ENCODE data around the gene MAN2A1. TPM values are rescaled to one million over a fixed set of nuclear protein-coding genes. Genes with fewer than 3 reads are reported as not detected.

The MAN2A1 gene
- polyA plus RNA-seq, 1 experiment = 55.8 TPM

DNA sequence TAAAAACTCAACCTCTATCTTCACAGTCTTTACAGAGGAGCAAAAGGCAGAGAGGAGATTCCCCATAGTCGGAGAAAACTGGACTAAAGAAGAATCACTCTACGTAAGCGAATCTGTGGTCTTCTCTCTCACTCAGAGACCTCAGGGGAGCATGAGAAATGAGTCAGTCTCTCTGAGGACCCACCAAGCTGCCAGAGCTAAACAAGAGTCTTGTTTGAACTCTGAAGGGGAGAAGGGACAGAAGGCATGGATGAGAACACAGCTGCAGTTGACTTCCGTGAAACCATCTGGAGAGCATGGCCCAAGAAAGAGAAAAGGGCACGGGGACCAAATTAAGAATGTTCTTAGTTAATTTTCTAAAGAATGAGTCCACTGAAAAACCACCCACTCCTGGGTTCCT is 12.8 kb upstream of the MAN2A1 start:
- Histone ChIP-seq H3K27ac (ENCODE audit: low read depth, low read length) (no peak overlapping the region), H3K9me3 (ENCODE audit: control insufficient read depth, insufficient read depth, low read length) (no peaks in the 10 kb centered on the region), H3K4me3 (ENCODE audit: low read depth, low read length) (no peak overlapping the region), H3K27me3 (ENCODE audit: control insufficient read depth, insufficient read depth, low read length) (peaks cover 2% of the 10 kb centered on the region)
- TF ChIP-seq, protein P1, sequence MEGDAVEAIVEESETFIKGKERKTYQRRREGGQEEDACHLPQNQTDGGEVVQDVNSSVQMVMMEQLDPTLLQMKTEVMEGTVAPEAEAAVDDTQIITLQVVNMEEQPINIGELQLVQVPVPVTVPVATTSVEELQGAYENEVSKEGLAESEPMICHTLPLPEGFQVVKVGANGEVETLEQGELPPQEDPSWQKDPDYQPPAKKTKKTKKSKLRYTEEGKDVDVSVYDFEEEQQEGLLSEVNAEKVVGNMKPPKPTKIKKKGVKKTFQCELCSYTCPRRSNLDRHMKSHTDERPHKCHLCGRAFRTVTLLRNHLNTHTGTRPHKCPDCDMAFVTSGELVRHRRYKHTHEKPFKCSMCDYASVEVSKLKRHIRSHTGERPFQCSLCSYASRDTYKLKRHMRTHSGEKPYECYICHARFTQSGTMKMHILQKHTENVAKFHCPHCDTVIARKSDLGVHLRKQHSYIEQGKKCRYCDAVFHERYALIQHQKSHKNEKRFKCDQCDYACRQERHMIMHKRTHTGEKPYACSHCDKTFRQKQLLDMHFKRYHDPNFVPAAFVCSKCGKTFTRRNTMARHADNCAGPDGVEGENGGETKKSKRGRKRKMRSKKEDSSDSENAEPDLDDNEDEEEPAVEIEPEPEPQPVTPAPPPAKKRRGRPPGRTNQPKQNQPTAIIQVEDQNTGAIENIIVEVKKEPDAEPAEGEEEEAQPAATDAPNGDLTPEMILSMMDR (IDR thresholded peaks at IDR 0.05; ENCODE audit: low read depth, low read length) = no peak
- DNase-seq (ENCODE audit: low read depth, low spot score) = no peak
- POLR2A ChIA-PET = no interaction called here
- CTCF ChIA-PET = interaction anchor here (1.4 kb wide), 1 partner anchor 14 kb away, joined by 3 read pairs; no protein-coding TSS in a partner anchor

DNA sequence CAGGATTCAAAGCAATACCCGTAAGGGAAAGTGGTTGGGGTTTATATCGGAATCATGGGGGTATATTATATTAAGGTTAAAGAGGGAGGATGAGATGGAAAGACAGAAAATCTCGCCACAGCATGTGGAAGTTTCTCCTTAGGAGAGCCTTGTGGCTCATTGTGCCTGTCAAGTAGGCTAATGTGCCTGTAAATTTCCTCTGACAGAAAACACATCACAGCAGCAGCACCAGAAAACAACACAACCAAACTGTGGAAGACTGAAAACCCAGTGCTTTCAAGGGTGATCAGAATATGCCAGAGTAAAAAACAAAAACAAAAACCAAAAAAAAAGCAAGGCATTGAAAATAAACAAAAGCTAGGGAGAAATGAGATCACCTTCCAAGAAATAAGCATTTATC is 11.3 kb upstream of the MAN2A1 start:
- ChIA-PET POLR2A (no interaction called here), CTCF (no interaction called here)
- Histone ChIP-seq H3K27ac (ENCODE audit: low read depth, low read length) (no peak overlapping the region), H3K27me3 (ENCODE audit: control insufficient read depth, insufficient read depth, low read length) (no peaks in the 10 kb centered on the region), H3K4me3 (ENCODE audit: low read depth, low read length) (no peak overlapping the region), H3K9me3 (ENCODE audit: control insufficient read depth, insufficient read depth, low read length) (no peaks in the 10 kb centered on the region)
- no peak for DNase-seq (ENCODE audit: low read depth, low spot score)
- TF ChIP-seq, protein P1 (IDR thresholded peaks at IDR 0.05; ENCODE audit: low read depth, low read length) = no peak

DNA sequence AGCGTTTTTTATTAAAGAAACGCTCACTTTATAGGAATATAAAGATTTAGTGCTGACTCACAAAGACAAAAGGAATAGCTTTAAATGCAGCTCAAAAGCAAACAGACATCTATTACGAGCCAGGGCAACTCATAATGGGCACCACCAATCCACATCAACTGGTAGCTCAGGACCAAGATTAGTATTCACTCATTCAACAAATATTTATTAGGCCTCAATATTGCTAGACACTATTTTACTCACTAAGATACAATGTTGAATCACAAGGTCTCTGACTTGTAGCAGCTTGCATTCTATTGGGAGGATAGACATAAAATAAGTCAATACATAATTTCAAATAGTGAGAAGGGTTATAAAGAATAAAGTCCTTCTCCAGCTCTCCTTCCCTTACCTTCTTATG is 8.0 kb upstream of the MAN2A1 start:
- Histone ChIP-seq H3K9me3 (ENCODE audit: control insufficient read depth, insufficient read depth, low read length) (no peaks in the 10 kb centered on the region), H3K27me3 (ENCODE audit: control insufficient read depth, insufficient read depth, low read length) (no peaks in the 10 kb centered on the region), H3K4me3 (ENCODE audit: low read depth, low read length) (no peak overlapping the region), H3K27ac (ENCODE audit: low read depth, low read length) (no peak overlapping the region)
- ChIA-PET CTCF (interaction anchor here (2.7 kb wide), 1 partner anchor 9 kb away, joined by 10 read pairs; the partner anchor contains the start of gene MAN2A1), POLR2A (interaction anchor here (1.2 kb wide), 1 partner anchor 147 kb away, joined by 3 read pairs; no protein-coding TSS in a partner anchor)
- DNase-seq (ENCODE audit: low read depth, low spot score) = no peak
- TF ChIP-seq, protein P1 (IDR thresholded peaks at IDR 0.05; ENCODE audit: low read depth, low read length) = no peak

DNA sequence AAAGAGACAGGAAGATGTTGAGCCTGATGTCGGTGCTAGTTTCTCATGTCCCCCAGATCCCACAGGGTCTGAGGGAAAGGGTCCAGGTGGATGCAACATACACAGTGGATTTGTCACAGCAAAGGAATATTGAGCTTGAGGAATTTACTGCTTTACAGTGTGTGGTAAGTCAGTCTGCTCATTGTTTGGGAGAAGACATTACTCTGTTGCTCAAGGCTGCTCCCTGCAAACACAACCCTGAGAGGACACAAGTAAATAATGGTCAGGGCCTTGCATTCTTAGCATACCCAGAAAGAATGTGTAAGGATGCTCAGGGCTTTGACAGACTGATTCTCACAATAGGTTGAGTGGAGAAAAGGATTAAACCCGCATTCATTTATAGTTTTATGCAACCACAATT is 7.3 kb upstream of the MAN2A1 start:
- no peak for DNase-seq (ENCODE audit: low read depth, low spot score)
- no peaks in the 10 kb centered on the region for H3K9me3 ChIP-seq (ENCODE audit: control insufficient read depth, insufficient read depth, low read length)
- no peak overlapping the region for H3K27ac ChIP-seq (ENCODE audit: low read depth, low read length)
- TF ChIP-seq, protein P1 (IDR thresholded peaks at IDR 0.05; ENCODE audit: low read depth, low read length) = no peak
- ChIA-PET POLR2A (interaction anchor here (1.2 kb wide), 1 partner anchor 146 kb away, joined by 3 read pairs; no protein-coding TSS in a partner anchor), CTCF (interaction anchor here (2.7 kb wide), 1 partner anchor 8 kb away, joined by 10 read pairs; the partner anchor contains the start of gene MAN2A1)
- no peak overlapping the region for H3K4me3 ChIP-seq (ENCODE audit: low read depth, low read length)
- H3K27me3 ChIP-seq (ENCODE audit: control insufficient read depth, insufficient read depth, low read length) = no peaks in the 10 kb centered on the region

DNA sequence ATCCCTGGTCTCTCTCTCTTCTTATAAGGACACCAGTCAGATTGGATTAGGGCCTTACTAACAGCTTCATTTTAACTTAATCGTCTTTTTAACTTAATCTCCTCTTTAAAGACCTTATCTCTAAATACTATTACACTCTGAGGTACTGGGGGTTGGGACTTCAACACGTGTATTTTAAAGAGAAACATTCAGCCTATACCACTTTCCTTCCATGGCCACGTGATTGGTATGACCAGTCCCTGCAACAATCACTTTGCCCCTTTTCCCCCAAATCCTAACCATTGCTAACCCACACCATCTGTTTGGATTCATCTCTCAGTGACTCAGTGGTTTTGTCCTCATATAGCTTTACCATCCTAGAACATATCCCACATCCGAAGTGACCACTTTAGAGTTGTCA is 3.8 kb upstream of the MAN2A1 start:
- Histone ChIP-seq H3K27me3 (ENCODE audit: control insufficient read depth, insufficient read depth, low read length) (no peaks in the 10 kb centered on the region), H3K27ac (ENCODE audit: low read depth, low read length) (no peak overlapping the region), H3K4me3 (ENCODE audit: low read depth, low read length) (no peak overlapping the region), H3K9me3 (ENCODE audit: control insufficient read depth, insufficient read depth, low read length) (peaks cover 3% of the 10 kb centered on the region; the same call in 1 of the 2 replicates)
- ChIA-PET CTCF (no interaction called here), POLR2A (no interaction called here)
- TF ChIP-seq, protein P1 (IDR thresholded peaks at IDR 0.05; ENCODE audit: low read depth, low read length) = no peak
- no peak for DNase-seq (ENCODE audit: low read depth, low spot score)

Data from AG04450 (cell line).